Cardiac muscle cell (in vitro differentiated cells and primary cell): Measurements from ENCODE around the gene MADD. TPM values are rescaled to one million over a fixed set of nuclear protein-coding genes. Genes with fewer than 3 reads are reported as not detected.

Experiments used
- DNase-seq, 2 donors: peaks; one replicate each; pipeline versions ENCODE4 v3.0.0 to v3.0.0-alpha.2; 2010 to 2017; ENCODE audit warnings: low read depth in 1 of 2, low spot score in 1 of 2
- H3K27ac ChIP-seq: fragments of 200-600 bp; sonication (generic); 2 replicates; pipeline ENCODE4 v1.5.1; 2016
- H3K27me3 ChIP-seq: fragments of 200-600 bp; sonication (generic); 2 replicates; pipeline ENCODE4 v1.6.0; 2016; ENCODE audit warnings: control low read depth
- H3K36me3 ChIP-seq: fragments of 200-600 bp; sonication (generic); 2 replicates; pipeline ENCODE4 v1.5.1; 2016; ENCODE audit warnings: control low read depth
- H3K4me1 ChIP-seq: fragments of 200-600 bp; sonication (generic); 2 replicates; pipeline ENCODE4 v1.8.1; 2017; ENCODE audit warnings: low read depth, mild to moderate bottlenecking, mixed run types
- H3K4me3 ChIP-seq: fragments of 200-600 bp; sonication (generic); 2 replicates; pipeline ENCODE4 v1.5.1; 2016; ENCODE audit warnings: mild to moderate bottlenecking
- H3K9me3 ChIP-seq: fragments of 200-600 bp; sonication (generic); 2 replicates; pipeline ENCODE4 v1.5.1; 2017; ENCODE audit warnings: low read depth, mild to moderate bottlenecking, control low read depth
- polyA plus RNA-seq: library from polyadenylated mRNA; unstranded; fragments of >200 nt; fragmentation: Nextera tagmentation; extraction: Ambion mirVana; gene quantifications from 2 replicates; pipeline ENCODE4 v1.2.1, GENCODE V29; 2016
- total RNA-seq: library from RNA; depleted of rRNA; stranded (reverse); fragments of >200 nt; gene quantifications from 2 replicates; pipeline ENCODE4 v1.2.3, GENCODE V29; 2016
- TF ChIP-seq, protein P1 (sequence below): IDR thresholded peaks from 2 replicates; pipeline ENCODE4 v1.5.1; 2012; ENCODE audit warnings: low read depth, mild to moderate bottlenecking, low read length

The MADD gene
- total and polyA plus RNA-seq, 2 experiments from 2014 or later, result 58.8 to 103 TPM

DNA sequence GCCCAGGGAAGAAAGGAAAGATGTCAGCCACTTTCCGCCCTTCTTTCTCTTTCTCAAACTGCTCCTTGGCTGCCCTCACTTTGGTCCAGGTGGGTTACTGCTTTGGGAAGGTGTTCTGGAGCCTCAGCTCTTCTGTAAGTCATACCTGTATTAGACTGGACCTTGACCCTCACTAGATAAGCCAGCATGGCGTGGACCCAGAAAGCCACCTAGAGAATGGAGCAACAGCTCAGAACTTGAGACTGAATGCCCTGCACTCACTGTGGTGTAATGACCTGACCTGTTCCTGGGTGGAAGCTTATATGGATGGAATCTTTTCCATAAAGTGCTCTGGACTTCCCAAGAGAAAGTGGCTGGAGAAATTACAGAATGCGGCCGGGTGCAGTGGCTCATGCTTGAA, 36.9 kb upstream of the MADD start:
- TF ChIP-seq, protein P1, sequence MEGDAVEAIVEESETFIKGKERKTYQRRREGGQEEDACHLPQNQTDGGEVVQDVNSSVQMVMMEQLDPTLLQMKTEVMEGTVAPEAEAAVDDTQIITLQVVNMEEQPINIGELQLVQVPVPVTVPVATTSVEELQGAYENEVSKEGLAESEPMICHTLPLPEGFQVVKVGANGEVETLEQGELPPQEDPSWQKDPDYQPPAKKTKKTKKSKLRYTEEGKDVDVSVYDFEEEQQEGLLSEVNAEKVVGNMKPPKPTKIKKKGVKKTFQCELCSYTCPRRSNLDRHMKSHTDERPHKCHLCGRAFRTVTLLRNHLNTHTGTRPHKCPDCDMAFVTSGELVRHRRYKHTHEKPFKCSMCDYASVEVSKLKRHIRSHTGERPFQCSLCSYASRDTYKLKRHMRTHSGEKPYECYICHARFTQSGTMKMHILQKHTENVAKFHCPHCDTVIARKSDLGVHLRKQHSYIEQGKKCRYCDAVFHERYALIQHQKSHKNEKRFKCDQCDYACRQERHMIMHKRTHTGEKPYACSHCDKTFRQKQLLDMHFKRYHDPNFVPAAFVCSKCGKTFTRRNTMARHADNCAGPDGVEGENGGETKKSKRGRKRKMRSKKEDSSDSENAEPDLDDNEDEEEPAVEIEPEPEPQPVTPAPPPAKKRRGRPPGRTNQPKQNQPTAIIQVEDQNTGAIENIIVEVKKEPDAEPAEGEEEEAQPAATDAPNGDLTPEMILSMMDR, result no peak
- H3K36me3 ChIP-seq, result no peaks in the 10 kb centered on the region
- no peak overlapping the region for H3K27ac ChIP-seq
- no peaks in the 10 kb centered on the region for H3K27me3 ChIP-seq
- H3K4me1 ChIP-seq, result peaks cover 4% of the 10 kb centered on the region
- no peak for DNase-seq
- no peak overlapping the region for H3K4me3 ChIP-seq
- H3K9me3 ChIP-seq, result no peaks in the 10 kb centered on the region

DNA sequence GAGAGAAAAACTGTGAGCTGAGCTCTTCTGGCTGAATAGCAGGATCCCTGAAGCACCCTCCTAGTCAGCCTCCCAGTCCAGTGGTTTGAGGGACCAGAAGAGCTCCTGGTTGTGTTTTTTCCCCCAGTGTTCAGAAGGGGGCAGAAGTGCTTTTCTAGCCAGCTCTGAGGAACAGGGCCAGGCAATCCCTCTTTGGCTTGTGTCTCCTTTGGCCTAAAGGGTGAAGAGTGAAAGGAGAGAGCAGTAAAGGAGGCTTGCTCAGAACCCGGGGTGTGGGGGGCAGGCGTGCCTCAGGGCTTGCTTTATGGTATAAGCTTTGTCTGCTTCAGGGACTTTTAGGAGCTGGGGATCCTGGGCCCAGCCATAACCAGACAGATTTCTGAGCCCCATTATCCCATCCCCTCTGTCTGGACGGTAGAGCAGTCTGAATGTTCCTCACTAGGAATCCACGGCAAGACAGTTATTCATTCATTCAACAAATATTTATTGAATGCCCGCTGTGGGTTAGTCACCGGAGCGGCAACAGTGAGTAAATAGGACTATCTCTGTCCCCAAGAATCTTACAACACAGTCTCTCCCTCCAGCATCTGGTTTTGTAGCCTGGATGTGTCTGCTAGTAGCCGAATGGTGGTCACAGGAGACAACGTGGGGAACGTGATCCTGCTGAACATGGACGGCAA, 35.8 kb upstream of the MADD start:
- TF ChIP-seq, protein P1, result peak; percentile 73
- peaks cover 4% of the 10 kb centered on the region for H3K4me1 ChIP-seq
- H3K9me3 ChIP-seq, result no peaks in the 10 kb centered on the region
- peak in 1 of 2 donors; percentile 83 for DNase-seq
- H3K4me3 ChIP-seq, result no peak overlapping the region
- H3K27me3 ChIP-seq, result no peaks in the 10 kb centered on the region
- peak overlapping the region; percentile 48 for H3K27ac ChIP-seq
- H3K36me3 ChIP-seq, result peaks cover under 1% of the 10 kb centered on the region

DNA sequence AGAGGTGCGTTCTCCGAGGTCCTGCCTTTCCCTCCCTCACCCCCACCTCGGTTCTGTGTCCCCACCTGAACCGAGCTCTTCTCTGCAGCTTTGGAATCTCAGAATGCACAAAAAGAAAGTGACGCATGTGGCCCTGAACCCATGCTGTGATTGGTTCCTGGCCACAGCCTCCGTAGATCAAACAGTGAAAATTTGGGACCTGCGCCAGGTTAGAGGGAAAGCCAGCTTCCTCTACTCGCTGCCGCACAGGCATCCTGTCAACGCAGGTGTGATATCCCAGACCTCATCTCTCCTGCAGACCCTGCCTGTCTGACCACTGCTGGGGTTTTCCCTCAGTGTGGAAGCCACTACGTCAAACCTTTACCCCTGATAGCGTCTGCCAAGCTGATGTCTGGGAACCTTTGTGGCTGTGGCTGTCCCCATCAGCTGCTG, 35.2 kb upstream of the MADD start:
- H3K4me1 ChIP-seq, result peaks cover 4% of the 10 kb centered on the region
- no peak overlapping the region for H3K4me3 ChIP-seq
- TF ChIP-seq, protein P1, result no peak
- no peaks in the 10 kb centered on the region for H3K9me3 ChIP-seq
- H3K36me3 ChIP-seq, result peaks cover 6% of the 10 kb centered on the region
- DNase-seq, result peak in 1 of 2 donors; percentile 59
- H3K27ac ChIP-seq, result peak overlapping the region; percentile 48
- no peaks in the 10 kb centered on the region for H3K27me3 ChIP-seq

DNA sequence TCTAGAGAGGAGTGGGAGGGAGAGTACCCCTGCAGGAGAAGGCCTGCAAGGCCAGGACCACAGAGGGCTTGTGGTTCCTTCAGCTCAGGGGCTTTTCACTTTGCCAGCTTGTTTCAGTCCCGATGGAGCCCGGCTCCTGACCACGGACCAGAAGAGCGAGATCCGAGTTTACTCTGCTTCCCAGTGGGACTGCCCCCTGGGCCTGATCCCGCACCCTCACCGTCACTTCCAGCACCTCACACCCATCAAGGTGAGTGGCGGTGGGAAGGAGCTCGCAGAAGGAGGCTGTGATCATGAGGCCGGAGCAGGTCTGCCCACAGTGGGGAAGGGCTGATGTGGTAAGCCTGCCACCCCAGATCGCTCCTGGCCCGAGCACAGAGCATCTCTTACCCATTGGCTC, 34.8 kb upstream of the MADD start:
- H3K9me3 ChIP-seq, result no peaks in the 10 kb centered on the region
- H3K27ac ChIP-seq, result peak overlapping the region; percentile 48
- H3K4me1 ChIP-seq, result peaks cover 4% of the 10 kb centered on the region
- TF ChIP-seq, protein P1, result no peak
- no peak overlapping the region for H3K4me3 ChIP-seq
- no peak for DNase-seq
- no peaks in the 10 kb centered on the region for H3K27me3 ChIP-seq
- H3K36me3 ChIP-seq, result peaks cover 10% of the 10 kb centered on the region

DNA sequence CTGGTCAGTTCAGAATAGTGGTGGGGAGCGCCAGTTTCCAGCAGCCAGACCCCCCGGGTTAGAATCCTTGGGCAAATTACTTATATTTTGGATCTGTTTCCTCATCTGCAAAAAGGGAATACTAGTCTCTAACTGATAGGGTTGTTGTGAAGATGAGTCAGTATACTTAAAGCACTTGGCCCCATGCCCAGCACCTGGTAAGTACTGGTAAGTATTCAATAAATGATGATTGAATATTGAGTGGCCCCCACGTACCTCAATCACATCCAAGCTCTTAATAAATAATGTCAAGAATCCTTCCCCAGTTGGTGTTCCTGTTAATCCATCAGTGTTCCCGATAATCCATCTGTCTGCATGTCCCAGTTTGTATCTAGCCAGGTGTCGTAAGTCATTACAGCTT, 33.5 kb upstream of the MADD start:
- Histone ChIP-seq H3K36me3 (peaks cover 21% of the 10 kb centered on the region), H3K27me3 (no peaks in the 10 kb centered on the region), H3K9me3 (no peaks in the 10 kb centered on the region), H3K27ac (no peak overlapping the region), H3K4me3 (no peak overlapping the region), H3K4me1 (peaks cover 4% of the 10 kb centered on the region)
- DNase-seq, result peak in 1 of 2 donors; percentile 25
- TF ChIP-seq, protein P1, result no peak
